MM.1S (cell line): ENCODE data around the gene MIPOL1.

Experiments
- CTCF ChIP-seq: fragments of 300-600 bp; sonication (generic); IDR thresholded peaks from 2 replicates; pipeline ENCODE4 v1.5.1; 2016; ENCODE audit warnings: antibody characterized with exemption, low read length, mixed read lengths
- EZH2 ChIP-seq: fragments of 300-600 bp; sonication (generic); optimal IDR thresholded peaks from 2 replicates; pipeline ENCODE3; 2017; ENCODE audit warnings: low read depth, mild to moderate bottlenecking, antibody characterized with exemption, low read length, mixed read lengths
- EZH2phosphoT487 ChIP-seq: fragments of 300-600 bp; sonication (generic); IDR thresholded peaks from 2 replicates; pipeline ENCODE4 v1.6.1; 2018; ENCODE audit warnings: antibody characterized with exemption, low read length

GRCh38 chr14:37328673-37329072, 130.9 kb downstream of the MIPOL1 start:
- TF ChIP-seq CTCF (no peak), EZH2phosphoT487 (no peak), EZH2 (no peak)
